ENCODE data around the gene DUS1L.

DNA sequence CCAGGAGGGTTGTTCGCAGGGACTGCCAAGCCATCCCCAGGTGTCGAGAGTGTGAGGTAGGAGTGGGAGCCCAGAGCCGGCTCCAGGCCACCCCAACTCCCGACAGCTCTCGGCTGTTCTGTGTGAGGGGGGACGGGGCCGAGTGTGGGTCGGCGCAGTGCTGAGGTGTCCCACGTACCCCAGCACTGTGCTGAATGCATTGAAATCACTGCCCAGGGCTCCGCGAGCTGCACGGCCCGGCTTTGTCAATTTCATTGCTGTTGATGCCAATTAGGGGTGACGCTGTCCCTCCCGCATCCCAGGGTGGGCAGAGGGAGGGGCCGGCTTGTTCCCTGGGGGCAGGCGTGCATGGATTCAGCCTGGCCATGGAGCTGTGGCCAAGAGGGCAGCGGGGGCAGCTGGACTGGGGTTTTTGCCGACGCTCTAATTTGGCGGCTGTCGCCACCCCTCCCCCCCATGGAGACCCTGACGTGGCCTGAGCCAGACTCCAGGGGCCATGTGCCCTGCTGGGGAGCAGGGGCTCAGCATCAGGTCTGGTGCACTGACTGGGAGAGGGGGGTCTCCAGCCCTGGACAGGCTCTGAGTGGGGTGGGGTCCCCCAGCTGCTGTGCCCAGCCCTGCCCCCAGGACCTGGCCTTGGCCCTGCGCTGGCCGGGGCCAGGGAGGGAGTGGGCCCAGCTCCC lies 57.2 kb downstream of the DUS1L start:
- TF ChIP-seq, protein P1, sequence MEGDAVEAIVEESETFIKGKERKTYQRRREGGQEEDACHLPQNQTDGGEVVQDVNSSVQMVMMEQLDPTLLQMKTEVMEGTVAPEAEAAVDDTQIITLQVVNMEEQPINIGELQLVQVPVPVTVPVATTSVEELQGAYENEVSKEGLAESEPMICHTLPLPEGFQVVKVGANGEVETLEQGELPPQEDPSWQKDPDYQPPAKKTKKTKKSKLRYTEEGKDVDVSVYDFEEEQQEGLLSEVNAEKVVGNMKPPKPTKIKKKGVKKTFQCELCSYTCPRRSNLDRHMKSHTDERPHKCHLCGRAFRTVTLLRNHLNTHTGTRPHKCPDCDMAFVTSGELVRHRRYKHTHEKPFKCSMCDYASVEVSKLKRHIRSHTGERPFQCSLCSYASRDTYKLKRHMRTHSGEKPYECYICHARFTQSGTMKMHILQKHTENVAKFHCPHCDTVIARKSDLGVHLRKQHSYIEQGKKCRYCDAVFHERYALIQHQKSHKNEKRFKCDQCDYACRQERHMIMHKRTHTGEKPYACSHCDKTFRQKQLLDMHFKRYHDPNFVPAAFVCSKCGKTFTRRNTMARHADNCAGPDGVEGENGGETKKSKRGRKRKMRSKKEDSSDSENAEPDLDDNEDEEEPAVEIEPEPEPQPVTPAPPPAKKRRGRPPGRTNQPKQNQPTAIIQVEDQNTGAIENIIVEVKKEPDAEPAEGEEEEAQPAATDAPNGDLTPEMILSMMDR (IDR thresholded peaks at IDR 0.05): no peak
- no peak for TF ChIP-seq ZFX (IDR thresholded peaks at IDR 0.05; ENCODE audit: borderline replicate concordance)

Measured in 22Rv1 (cell line).